Stimulated activated CD8-positive, alpha-beta memory T cell treated with anti-CD3 and anti-CD28 coated beads, Interleukin-7, amount 100 ng/mL, for 4 hours (primary cell): ENCODE data around the gene TIE1.

Source experiments
- DNase-seq, 2 donors: peaks; one replicate each; pipeline ENCODE4 v3.0.0-alpha.2; 2020; ENCODE audit warnings: low read depth in 2 of 2

TIE1 gene

GRCh38 chr1:43293896-43294760 is 6.7 kb upstream of the TIE1 start:
- no peak for DNase-seq

GRCh38 chr1:43294761-43295160 is 6.0 kb upstream of the TIE1 start:
- no peak for DNase-seq

GRCh38 chr1:43296207-43296606 is 4.6 kb upstream of the TIE1 start:
- DNase-seq, result no peak

DNA sequence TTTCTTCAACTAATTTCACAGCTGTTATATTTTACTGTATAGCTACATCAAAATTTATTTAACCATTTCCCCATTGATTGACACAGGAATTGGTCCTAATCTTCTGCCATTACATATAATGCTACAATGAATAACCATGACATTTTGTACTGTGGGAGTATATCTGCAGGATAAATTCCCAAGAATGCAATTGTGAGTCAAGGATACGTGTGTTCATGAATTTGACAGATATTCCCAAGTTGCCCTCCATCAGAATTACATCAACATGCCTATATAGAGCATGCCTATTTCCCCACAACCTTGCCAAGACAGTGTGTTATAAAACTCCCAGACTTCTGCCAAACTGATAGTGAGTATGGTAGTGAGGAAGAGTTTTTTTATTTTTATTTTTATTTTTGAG is 2.7 kb upstream of the TIE1 start:
- no peak for DNase-seq

- DNase-seq, result no peak
Measured at GRCh38 chr1:43299101-43299500, 1.7 kb upstream of the TIE1 start.

DNA sequence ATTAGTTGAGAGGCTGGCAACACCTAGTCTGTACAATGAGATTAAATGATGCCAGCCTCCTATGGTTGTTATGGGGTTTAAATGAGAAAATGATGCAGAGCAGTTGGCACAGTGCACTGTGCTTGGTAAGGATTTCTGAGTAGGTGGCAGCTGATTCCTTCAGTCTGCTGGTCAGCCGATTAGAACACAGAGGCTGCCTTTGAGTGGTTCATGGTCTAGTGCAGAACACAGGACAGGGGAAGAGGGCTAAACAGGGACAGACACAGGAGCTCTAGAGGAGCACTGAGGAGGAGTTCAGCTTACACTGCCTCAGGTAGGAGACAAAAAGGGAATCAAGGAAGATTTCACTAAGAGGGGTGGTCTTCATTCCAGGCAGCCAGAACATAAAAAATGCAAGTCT is 1.4 kb downstream of the TIE1 start:
- no peak for DNase-seq

GRCh38 chr1:43302721-43303470 is 2.1 kb downstream of the TIE1 start:
- DNase-seq, result no peak

GRCh38 chr1:43303471-43304313 is 2.9 kb downstream of the TIE1 start:
- no peak for DNase-seq

- DNase-seq, result no peak
Measured at GRCh38 chr1:43304314-43304681, 3.5 kb downstream of the TIE1 start.

GRCh38 chr1:43304771-43305300 is 4.1 kb downstream of the TIE1 start:
- DNase-seq, result no peak

- DNase-seq, result no peak
Measured at GRCh38 chr1:43305461-43305860, 4.7 kb downstream of the TIE1 start.

- no peak for DNase-seq
Measured at GRCh38 chr1:43305926-43306687, 5.3 kb downstream of the TIE1 start.

DNA sequence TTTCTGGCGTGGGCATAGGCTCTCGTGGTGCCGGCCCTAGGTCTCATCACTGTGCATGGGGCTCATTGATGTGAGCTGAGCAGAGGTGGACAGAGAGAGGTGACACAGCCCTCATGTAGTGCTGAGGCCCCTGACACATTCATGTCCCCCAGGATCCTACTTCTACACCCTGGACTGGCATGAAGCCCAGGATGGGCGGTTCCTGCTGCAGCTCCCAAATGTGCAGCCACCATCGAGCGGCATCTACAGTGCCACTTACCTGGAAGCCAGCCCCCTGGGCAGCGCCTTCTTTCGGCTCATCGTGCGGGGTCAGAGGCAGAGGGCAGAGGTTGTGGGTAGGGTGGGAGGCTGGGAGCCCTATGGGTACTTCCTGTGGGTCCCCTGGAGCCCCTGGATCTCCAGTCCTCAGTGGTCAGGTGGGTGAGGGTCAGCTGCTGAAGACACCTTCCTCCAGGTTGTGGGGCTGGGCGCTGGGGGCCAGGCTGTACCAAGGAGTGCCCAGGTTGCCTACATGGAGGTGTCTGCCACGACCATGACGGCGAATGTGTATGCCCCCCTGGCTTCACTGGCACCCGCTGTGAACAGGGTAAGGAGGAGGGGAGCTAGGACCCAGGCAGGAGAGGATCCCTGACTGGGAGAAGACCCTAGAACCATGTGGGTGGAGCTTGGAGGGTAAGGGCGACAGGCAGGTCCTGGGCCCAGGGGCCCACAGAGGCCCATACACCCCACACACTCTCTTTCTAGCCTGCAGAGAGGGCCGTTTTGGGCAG is 6.1 kb downstream of the TIE1 start:
- DNase-seq, result no peak

DNA sequence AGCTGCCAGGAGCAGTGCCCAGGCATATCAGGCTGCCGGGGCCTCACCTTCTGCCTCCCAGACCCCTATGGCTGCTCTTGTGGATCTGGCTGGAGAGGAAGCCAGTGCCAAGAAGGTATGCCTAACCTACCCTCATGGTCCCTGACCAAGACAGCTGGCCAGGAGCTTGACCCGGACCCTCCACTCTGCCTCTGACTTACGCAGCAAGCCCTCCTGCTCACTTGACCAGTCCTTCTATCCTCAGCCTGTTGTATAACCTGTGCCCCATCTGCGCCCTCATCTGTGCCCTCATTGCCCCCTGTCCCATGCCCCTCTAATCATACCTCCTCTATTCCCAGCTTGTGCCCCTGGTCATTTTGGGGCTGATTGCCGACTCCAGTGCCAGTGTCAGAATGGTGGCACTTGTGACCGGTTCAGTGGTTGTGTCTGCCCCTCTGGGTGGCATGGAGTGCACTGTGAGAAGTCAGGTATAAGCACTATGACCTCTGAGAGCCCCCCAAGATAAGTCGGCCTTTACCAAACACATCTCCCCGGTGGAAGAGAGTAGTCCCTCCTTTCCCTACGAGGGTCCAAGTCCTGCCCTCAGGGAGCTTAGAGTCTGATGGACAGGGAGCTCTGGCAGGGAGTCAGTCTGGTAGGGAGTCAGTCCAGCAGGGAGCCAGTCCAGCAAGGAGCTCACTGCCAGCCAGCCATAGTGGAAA is 6.8 kb downstream of the TIE1 start:
- no peak for DNase-seq

DNA sequence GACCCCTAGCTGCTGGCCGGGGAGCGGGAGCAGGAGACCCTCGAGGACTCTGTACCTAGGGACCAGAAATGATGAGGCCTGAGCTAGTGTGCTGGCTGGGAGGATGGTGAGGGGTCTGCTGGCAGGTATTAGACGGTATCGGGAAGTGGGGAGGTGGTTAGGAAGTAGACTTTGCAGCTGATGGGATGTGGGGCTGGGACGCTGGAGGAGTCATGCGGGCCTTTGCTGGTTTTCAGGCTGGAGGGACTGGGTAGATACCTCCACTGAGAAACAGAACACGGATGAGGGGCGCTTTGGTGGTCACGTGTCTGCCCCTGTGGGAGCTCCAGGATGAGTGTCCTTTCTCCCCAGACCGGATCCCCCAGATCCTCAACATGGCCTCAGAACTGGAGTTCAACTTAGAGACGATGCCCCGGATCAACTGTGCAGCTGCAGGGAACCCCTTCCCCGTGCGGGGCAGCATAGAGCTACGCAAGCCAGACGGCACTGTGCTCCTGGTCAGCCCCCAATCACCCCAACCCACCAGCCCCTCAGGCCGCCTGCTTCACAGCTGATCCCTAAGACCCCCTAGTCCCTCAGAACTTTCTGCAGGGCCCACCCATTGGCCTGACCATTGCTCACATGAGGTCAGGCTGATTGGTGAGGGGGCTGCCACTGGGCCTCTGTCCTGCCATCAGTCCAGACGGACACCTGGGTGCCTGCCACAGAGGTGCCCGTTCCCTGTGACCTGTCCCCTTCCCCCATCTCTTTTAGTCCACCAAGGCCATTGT is 8.0 kb downstream of the TIE1 start:
- no peak for DNase-seq

DNA sequence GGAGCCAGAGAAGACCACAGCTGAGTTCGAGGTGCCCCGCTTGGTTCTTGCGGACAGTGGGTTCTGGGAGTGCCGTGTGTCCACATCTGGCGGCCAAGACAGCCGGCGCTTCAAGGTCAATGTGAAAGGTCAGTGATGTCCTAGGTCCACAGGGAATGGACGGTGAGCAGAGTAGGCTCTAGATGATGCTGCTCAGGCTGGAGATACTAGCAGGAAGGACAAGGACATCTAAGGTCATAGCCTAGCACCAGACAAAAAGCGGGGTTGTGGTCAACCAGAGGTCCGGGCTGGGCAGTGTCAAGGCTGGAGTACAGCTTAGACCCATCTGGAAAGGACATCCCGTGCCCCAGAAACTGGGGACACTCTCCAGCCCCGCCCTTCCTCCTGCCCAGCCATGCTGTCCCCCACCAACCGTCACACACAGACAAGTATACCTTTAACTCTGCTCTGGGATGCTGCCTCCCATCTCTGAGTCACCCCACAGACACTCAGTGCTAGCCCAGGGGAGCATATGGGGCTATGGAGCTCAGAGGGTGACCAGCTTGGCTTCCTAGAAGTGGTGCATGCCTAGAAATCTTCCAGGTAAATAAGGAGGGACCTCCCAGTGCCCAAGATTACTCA is 8.7 kb downstream of the TIE1 start:
- DNase-seq, result no peak

DNA sequence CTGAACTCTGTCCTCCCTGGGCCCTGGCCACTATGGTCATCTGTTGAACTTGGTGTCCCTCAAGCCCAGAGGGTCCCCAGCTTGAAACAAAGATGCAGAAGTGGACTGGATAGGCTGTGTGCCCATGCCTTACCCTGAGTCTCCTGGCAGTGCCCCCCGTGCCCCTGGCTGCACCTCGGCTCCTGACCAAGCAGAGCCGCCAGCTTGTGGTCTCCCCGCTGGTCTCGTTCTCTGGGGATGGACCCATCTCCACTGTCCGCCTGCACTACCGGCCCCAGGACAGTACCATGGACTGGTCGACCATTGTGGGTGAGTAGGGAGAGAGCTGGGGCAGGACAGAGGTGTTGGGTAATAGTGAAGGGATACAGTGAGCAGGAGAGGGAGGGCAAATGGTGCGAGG is 10.7 kb downstream of the TIE1 start:
- DNase-seq, result no peak

DNA sequence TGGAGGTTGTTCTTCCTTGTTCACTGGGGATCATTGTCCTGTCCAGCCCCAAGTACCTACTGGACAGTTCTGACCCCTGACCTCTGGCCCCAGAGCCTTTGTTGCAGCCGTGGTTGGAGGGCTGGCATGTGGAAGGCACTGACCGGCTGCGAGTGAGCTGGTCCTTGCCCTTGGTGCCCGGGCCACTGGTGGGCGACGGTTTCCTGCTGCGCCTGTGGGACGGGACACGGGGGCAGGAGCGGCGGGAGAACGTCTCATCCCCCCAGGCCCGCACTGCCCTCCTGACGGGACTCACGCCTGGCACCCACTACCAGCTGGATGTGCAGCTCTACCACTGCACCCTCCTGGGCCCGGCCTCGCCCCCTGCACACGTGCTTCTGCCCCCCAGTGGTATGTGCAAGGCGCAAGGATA is 11.4 kb downstream of the TIE1 start:
- DNase-seq, result no peak
